DMS153 (cell line): ENCODE measurements around the gene STK24.
A peak's percentile ranks its signal among the peaks of the same experiment; 100 is the strongest.
"Not testable (repeated sequence)": the region's sequence is repeated elsewhere in the genome, so short reads cannot be mapped to it uniquely, and the experiment has no call there.

Source experiments
- DNase-seq: peaks from one replicate; lab custom pipeline; 2025; lab: John Stamatoyannopoulos, UW

Gene STK24

DNA sequence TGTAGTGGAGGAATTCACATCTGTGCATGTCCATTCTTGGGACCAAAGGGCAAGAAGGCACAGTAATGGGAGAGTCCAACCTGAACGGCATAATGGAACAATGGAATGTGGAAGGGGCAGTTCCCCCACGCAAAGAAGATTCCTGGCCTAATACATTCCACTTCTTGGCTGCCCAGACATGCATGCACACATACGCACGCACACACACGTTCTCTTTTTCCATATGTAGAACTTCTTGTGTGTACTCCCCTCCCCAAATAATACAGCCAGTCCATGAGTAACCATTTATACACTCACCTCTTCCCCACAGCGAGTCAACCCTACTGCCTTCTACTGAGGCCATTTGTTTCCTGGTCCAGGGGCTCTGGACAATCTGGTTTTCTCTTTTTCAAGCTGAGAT is 6.0 kb upstream of the STK24 start:
- no peak for DNase-seq

DNA sequence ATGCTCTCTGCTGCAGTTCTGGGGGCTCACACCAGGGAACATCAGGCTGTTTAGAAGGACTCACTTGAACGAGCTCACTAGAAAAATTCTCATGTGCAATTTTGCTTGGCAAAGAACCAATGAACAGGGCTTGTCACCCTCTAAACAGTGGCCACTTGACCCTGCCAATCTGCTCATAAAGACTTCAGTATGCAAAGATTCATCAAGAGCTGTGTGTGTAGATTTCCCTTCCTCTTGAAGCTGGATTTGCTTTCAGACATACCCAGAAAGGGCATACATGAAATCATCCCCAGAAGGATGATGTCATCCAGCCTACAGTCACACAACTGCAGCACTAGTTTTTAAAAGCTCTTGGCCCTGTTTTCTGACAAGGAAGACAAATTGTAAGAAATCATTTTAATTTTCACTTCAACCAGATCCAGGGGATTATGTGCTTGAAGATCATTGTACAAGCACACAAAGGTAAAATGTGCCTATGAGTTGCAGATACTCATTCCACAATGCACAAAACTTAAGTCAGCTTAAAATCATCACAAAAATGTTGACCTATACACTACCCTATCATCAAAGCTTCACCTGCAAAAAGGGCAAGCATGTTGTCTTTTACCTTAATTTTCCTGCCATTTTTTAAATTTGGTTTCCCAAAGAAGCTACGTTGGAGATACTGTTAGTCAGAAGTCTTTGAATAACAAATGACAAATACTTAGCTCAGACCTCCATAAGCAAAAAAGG is 5.2 kb upstream of the STK24 start:
- DNase-seq = peak; percentile 67

DNA sequence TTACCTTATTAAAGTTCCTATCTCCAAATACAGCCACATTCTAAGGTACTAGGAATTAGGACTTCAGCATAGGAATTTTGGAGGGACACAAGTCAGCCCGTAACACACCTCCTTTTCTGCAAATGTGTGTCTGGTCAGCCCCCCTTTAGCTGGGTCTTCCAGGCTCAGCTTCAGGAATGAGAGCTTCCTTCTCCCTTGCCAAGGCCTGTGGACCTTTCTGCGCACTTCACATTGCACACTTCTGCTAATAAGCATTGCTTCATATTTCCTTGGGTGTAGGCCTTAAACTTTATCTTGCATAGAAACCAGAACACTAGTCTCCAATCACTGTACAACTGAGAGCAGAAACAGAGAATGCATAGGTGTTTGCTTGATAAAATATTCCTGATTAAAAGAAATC is 4.5 kb upstream of the STK24 start:
- DNase-seq = no peak

GRCh38 chr13:98580420-98580819 is 3.5 kb upstream of the STK24 start:
- no peak for DNase-seq

DNA sequence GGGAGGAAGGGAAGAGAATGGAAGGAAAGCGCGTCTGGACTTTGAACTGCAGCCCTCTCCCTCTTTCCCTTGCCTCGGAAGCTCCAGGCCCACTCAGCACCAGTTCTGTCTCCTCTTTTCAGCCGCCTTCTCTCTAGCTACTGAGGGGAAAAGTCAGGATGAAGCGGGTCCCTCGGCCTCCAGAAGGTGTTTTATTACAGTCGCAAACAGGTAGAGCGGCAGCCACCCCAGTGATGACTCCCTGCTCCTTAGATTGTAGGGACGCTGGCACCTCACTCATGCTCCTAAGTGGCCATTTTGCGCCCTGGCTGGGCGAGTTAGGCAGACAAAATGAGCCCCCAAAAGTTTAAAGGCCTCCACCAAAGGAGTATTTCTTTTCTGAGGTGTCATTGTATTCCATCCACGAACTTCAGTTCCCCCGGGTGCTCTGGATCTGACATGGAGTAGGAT is 954 bp upstream of the STK24 start:
- DNase-seq = no peak

GRCh38 chr13:98576200-98576945 is 534 bp downstream of the STK24 start:
- DNase-seq = no peak

DNA sequence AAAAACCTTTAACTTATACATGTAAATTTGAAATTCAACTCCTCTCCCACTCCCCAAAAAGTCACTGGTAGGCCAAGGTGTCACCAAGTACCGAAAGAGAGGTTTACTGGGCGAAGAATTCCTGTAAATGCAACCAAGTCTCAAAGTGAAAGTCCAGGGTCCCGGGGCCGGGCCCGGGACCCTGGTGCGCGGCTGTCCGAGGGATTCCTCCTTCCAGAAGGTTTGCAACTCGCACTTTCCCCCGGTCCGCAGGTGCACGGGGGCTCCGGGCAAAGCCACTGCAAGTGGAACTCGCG is 1.1 kb downstream of the STK24 start:
- DNase-seq = no peak

- DNase-seq = no peak
These were observed 1.7 kb downstream of the STK24 start for GRCh38 chr13:98575009-98575903.

DNA sequence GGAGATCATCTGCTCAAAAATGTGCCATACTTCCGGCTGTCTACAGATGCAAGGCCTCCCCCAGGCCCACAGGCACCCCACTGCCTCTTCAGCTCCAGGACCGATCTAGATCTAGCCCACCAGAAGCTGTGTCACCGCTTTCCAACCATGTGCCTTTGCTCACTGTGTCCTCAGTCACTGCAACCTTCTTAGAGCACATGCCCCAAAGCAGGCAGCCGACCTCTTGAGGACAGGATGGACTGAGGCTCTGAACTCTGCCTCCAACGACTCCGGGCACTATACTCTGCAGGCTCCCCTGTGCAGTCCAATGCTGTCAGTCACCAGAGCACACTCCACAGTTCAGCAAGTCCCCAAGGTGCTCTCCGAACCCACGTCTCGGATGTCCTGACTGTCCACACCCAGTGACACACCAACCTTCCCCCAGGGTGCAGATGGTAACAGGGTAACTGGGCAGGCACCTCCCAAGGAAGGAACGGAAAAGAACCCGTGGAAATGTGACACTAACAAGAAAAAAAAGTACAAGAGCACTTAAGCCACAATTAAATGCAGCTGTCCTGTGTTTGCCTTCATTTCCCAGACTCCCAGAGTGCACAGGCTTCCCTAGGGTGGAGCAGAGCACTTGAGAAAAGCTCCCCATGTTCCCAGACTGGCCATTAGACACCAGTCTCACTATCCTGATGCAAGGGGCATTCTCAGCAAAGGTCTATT is 4.8 kb downstream of the STK24 start:
- peak; percentile 76 for DNase-seq

- peak; percentile 38 for DNase-seq
These were observed 6.0 kb downstream of the STK24 start for GRCh38 chr13:98570929-98571372.

GRCh38 chr13:98569494-98570367 is 7.2 kb downstream of the STK24 start:
- not testable (repeated sequence) for DNase-seq

DNA sequence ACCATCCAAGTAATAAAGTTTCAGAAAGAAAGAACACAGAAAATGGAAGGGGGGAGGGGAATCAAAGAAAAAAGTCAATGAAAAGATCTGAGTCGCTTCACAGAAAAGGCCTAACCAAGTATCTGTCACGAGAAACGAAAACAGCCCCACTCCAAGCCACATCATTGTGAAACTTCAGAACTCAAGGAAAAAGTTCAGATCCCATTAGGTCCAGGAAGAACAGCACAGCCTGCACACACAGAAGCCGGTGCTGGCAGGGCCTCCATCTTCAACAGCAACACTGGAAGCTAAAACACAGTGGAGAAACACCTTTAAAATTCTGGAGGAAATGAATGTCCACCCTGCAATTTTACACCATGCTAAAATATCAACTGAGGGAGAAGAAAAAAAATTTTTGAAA is 8.0 kb downstream of the STK24 start:
- DNase-seq = no peak

GRCh38 chr13:98567140-98567539 is 9.8 kb downstream of the STK24 start:
- no peak for DNase-seq

DNA sequence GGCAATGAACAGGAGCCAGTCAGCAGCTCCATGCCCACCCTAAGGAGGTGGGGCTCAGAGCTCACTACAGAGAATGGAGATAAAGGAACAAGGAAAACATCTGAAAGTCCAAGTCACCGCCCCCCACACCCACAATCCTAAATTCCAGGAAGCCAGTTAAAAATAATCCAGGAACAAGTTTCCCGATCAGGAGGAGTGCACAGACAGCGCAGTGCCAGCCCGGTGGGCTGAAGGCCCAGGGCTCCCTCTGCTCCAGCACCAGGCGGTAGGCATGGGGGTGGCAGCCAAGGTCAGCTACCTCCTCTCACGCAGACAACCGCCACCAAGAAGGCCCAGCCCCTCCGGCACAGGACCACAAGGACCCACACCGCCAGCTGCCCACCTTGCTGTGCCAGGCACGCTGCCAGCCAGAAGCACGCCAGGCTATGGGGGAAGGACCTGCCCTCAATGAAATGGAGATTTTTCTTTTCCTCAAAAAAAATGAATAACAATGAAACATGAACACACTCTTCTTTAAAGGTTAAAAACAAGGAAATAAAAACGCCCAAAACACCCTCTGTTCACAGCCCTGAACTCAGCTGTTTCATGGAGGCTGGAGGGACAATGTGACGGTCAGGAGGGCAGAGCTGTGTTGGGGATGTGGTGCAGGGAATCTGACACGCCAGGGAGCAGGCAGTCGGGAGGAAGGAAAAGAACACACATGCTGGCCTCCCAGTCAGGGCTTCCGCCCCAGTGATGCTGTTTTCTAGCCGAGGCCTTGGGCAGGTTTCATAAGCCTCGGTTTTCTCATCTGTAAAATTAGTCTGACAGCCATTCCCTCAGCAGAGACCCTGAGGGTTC is 11.0 kb downstream of the STK24 start:
- no peak for DNase-seq

GRCh38 chr13:98564204-98564603 is 12.7 kb downstream of the STK24 start:
- no peak for DNase-seq

DNA sequence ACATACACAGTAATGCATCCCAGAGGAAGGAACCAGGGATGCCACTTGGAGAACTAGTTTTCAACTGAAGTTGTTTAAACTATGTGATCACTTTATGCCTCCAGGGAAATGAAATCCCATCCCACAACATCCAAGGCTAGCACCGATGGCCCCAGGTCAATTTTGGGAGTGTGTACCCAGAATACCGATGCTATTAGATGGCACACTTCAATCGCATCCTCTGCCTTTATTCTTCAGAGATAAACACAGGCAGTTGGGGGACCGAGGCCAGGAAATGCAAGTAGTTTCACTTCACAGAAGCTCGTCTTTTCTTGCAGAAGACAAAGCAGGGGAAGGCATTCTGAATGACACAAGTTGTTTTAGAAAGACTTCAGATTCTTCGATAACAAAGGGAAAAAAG is 13.8 kb downstream of the STK24 start:
- no peak for DNase-seq

DNA sequence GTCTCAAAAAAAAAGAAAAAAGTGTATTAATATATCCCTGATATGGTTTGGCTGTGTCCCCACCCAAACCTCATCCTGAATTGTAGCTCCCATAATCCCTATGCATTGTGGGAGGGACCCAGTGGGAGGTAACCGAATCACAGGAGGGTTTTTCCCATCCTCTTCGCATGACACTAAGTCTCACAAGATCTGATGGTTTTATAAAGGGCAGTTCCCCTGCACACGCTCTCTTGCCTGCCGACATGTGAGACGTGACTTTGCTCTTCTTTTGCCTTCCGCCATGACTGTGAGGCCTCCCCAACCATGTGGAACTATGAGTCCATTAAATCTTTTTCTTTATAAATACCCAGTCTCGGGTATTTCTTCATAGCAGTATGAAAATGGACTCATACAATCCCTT is 17.7 kb downstream of the STK24 start:
- no peak for DNase-seq

GRCh38 chr13:98557937-98558792 is 18.7 kb downstream of the STK24 start:
- DNase-seq = no peak

DNA sequence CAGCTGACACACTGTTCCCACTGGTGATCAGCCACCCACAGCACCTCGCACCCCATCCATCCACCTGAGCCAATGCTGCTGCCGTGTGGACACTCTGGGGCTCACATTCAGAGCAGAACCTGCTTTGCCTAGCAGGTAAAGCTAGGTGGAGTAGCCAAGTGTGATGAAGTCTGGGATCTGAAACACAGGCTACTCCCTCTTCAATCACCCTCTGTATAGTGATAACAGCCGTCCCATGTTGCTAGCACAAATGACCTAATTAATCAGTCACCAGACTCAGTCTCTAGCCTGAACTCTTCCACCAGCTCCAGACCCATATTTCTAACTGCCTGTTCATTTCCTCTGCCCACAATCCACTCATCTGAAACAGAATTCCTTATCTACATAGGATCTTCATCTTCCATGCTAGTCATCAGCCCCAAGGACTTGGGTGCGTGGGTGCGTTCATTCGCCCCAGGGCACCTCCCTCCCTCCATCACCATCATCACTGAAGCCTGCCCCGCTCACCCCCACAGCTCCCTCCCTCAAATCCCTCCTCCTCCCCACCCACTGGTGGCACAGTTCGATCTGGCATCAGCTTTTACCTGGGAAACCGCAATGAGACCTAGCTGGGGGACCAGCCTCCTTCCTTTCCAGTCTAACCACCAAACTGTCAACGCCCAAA is 19.8 kb downstream of the STK24 start:
- no peak for DNase-seq
